PC-9 (cell line): ENCODE results near the gene PPP2R5C.

ENCODE experiments used
- CTCF ChIP-seq: fragments of 200-600 bp; sonication (generic); conservative IDR thresholded peaks from 2 replicates; pipeline ENCODE4 v1.6.1; 2017; ENCODE audit warnings: mixed run types, antibody characterized with exemption, mild to moderate bottlenecking, moderate library complexity
- EZH2 ChIP-seq: fragments of 200-600 bp; sonication (generic); IDR thresholded peaks from 2 replicates; pipeline ENCODE4 v1.8.0; 2017; ENCODE audit warnings: antibody characterized with exemption, low read depth

- TF ChIP-seq CTCF (no peak), EZH2 (no peak)
Measured at GRCh38 chr14:101729382-101729781, 32.1 kb upstream of the PPP2R5C start.
